IPS DF 4.7 (cell line): ENCODE data around the gene CATSPERE.

Experiments used
- DNase-seq: peaks from one replicate; pipeline ENCODE4 v3.0.0-alpha.2; 2013; ENCODE audit warnings: low spot score; ENCODE audit errors: extremely low read depth

Gene CATSPERE, protein sequence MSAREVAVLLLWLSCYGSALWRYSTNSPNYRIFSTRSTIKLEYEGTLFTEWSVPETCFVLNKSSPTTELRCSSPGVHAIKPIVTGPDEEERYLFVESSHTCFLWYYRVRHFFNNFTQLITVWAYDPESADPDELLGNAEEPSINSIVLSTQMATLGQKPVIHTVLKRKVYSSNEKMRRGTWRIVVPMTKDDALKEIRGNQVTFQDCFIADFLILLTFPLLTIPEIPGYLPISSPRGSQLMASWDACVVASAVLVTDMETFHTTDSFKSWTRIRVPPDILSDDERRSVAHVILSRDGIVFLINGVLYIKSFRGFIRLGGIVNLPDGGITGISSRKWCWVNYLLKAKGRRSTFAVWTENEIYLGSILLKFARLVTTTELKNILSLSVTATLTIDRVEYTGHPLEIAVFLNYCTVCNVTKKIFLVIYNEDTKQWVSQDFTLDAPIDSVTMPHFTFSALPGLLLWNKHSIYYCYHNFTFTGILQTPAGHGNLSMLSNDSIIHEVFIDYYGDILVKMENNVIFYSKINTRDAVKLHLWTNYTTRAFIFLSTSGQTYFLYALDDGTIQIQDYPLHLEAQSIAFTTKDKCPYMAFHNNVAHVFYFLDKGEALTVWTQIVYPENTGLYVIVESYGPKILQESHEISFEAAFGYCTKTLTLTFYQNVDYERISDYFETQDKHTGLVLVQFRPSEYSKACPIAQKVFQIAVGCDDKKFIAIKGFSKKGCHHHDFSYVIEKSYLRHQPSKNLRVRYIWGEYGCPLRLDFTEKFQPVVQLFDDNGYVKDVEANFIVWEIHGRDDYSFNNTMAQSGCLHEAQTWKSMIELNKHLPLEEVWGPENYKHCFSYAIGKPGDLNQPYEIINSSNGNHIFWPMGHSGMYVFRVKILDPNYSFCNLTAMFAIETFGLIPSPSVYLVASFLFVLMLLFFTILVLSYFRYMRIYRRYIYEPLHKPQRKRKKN

DNA sequence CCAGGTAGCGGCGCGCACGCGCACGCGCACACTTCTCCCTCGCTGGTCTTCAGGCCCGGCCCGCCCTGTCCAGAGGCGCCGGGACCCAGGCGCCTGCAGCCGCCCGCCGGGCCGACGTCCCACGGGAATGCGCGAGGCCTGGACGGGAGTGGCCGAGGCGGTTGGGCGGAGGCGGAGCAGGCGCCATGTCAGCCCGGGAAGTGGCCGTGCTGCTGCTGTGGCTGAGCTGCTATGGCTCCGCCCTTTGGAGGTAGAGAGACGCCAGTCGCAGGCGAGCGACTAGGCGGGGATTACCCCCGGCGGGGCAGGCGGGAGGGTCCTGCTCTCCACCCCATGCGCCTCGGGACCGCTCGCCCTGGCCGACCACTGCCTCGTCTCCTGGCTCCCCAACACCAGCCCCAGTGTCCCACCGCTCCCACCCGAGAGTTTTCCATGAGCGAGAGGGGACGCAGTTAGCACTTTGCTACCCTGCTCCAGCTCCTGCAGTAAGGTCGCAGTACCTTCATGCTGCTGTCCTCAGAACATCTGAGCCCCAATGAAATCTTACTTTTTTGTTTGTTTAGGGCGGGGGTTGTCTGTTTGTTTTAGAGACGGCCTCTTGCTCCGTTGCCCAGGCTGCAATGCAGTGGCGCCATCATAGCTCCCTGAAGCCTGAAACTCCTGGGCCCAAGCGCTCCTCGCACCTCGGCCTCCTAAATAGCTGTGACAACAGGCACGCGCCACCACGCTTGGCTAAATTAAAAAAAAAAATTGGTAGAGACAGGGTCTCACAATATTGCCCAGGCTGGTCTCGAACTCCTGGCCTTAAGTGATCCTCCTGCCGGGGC, at the start of gene CATSPERE:
Gene CATSPERE, plus strand, starts transcription at position 29 of the 827 bp plus-strand sequence. Its CDS starts 157 bp downstream, at position 186.
- DNase-seq, result peak; percentile 78

- no peak for DNase-seq
Observed at GRCh38 chr1:244412176-244412575, 48.9 kb upstream of the CATSPERE start.

GRCh38 chr1:244413736-244414135, 47.3 kb upstream of the CATSPERE start:
- no peak for DNase-seq

- no peak for DNase-seq
Observed at GRCh38 chr1:244414543-244414942, 46.5 kb upstream of the CATSPERE start.

DNA sequence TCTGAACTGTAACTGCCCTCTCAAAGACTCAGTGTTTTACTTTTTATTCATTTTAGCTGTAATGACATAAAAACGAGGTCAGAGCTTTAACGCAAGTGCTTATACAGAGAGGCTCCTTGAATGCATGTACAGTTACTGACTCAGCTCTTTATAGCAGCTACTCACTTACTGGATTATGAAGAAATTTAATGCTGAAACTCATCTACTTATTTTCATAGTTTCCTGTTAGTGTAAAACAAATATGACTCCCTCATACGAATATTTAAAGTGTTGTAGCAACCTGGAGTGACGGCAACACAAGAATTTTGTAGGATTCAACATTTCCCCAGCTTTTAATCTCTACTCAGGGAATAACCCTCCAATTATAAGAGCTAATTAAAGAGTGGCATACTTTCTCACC, 42.0 kb upstream of the CATSPERE start:
- DNase-seq, result no peak

DNA sequence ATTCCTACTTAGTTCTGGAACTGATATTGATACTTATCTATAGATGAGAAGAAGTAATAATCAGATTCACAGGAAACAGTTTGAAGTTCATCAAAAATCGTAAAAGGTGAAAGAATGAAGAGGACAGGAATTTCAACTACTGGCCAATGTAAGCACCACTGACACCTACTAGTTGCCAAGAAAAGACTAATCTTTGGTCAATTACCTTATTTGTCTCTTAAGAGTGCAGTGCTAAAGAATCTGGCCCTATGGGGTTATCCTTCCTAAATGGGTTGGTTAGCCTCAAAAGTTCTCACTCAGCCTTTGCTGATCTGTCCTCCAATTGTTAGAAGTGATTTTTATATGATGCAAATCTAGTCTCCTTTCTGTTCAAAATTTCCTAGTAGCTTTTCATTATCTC, 38.9 kb upstream of the CATSPERE start:
- DNase-seq, result no peak

GRCh38 chr1:244424649-244425334, 36.3 kb upstream of the CATSPERE start:
- DNase-seq, result no peak

DNA sequence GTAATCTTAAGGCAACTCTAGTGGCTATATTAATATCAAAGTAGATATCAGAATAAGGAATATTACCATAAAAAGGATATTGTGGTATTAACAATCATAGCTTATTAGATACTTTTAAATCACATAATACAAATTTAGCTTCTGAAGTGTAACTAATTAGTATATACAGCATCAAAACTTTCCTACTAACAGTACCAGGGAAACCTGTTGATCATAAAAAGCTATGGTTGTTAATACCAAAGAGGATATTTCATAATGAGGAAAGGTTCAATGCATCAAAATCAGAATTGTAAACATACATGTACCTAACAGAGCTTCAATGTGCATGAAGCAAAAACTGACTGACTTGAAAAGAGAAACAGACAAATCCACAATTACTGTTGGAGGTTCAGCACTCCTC, 33.4 kb upstream of the CATSPERE start:
- DNase-seq, result no peak

GRCh38 chr1:244429818-244430217, 31.3 kb upstream of the CATSPERE start:
- no peak for DNase-seq

- DNase-seq, result no peak
Observed at GRCh38 chr1:244431166-244431565, 29.9 kb upstream of the CATSPERE start.

GRCh38 chr1:244435562-244436205, 25.4 kb upstream of the CATSPERE start:
- DNase-seq, result no peak

DNA sequence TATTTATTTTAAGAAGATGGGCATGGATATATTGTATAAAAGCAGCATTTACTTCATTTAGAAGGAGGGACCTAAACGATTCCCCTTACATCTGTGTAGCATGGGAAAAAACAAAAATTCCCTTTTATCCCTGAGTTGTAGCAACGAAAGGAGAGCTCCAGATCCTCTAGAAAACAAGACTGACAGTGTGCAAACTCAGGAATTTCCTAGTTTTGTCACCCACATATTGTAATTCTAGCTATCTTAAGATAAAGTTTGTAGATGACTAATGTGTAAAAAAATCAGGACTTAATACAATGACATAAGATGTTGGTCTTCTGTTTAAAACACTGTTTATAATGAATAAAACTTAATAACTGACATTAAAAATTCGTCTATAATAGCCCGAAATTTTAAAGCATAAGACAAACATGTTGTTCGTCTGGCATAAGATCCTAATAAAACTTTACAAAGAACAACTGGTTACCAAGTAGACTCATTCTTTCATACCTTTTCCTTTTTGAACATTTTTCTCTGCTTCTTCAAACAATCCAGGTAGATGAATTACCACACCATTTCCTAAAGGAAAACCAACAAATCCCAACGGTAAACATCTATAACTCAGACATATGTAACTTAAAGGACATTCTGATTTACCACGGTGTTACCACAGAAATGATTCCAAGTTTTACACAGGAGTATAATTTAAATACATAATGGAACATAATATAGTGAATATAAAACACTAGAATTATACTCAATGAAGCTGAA, 24.6 kb upstream of the CATSPERE start:
- DNase-seq, result no peak

DNA sequence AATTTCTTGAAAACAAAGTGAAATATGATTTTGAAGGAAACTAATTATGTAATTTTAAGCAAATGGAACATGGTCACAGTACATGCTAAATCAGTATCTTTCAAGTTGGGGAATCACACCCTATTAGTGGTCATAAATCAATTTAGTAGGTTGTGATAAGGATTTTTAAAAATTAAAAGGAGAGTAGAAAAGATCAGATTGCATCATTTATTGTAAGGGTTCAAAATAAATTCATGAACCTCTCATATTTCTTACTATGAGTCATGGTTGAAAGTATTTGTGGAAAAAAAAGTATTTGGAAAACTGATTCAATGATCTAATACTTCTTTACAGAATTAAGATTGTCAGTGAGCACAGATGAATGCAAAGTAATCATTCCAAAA, 24.0 kb upstream of the CATSPERE start:
- no peak for DNase-seq

DNA sequence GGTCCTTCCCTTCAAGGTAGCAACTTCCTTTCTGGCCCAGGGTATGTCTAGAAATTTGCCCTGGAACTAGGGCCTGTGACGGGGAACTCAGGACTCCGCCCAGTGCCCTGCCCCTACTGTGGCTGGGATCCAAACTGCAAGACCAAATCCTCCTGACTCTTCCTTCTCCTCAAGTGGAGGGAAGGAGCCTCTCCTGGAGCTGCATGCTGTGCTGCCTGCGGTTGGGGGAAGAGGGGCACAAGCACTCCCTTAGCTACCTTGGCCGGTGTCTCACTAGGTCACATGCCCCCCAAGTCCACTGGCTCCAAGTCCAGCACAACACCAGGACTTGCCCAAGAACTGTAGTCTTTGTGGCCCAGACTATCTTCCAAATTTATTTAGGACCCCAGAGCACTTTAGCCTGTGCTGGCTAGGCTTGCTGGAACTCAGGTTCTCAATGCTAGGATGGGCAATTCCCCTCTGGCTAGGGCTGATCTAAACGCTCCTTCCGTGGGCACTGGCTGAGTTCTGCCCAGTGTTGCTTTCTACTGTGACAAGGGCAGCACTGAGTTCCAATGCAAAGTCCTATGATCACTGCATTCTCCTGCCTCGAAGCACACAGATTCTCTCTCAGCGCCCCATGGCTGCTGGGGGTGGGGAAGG, 21.6 kb upstream of the CATSPERE start:
- DNase-seq, result no peak

DNA sequence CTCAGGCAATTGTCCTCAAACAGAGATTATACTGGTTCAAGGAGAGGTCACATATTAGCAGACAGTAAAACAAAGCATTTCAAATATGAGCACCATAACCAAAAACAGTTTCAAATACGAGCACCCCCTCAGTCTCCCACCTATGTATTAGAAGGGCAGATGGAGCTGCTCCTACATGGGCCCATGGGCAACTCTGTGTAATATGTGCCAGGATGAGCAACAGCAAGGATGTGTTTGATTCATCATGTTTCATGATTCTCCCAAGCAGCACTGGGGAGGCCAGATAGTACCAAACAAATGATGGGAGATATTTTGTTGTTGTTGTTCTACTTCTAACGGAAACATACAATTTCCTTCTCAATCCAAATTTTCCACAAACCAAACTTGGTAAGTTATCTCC, 18.2 kb upstream of the CATSPERE start:
- no peak for DNase-seq

DNA sequence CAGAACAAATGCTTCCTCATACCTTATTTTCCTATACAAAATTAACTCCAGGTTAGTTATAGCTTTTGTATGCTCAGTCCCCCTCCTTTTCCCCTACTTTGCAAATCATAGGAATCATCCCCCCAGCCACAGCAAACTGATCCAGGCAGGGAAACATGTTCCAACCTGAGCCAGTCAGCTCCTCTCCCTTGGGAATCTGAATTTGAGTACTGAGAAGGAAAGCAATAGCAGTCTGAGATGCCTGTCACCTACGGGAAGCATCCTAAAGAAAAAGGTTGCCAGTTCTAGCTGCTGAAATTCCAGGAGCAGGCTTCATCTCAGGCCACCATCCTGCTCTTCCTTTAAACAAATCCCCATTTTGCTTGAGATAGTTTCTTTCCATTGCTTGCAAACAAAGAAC, 16.2 kb upstream of the CATSPERE start:
- DNase-seq, result no peak

DNA sequence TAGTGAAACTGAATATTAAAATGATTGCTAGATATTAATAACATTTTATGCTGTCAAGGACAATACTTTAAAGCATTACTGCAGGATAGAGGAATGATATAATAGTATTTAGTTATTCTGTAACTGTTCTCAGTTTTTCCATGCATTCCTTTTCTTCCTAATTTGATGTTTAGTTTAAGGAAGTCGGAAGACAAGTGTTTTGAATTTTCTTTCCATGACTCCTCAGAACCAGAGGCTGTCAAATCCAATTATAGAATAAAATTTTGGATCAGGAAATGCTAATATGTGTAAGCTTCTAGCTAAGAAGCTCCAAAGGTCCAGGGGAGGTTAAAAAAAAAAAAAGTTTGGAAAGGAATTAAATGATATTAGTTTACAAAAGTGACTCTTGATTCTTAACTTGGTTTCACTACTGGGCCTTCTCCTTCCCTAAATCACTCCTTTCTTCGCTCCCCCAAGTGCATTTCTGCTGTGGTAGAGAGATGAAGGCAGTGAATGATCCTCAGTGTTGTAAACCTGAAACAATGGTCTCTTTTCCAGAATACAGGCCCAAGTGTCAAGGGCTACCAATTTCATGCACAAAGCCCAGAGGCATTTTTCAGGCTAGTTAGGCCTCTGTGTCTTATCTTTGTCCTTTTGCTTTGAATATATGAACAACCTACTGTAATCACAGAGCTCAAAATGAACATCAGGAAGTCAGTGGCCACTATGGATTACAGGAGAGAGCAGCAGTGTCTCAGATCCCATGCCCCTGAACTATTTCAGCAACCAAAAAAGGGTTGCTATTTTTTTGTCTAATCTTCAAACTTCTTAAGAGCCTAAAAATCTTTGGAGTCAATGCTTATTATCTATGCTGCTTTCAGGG, 15.5 kb upstream of the CATSPERE start:
- no peak for DNase-seq

- no peak for DNase-seq
Observed at GRCh38 chr1:244447024-244447423, 14.0 kb upstream of the CATSPERE start.
